Stimulated activated CD8-positive, alpha-beta memory T cell treated with anti-CD3 and anti-CD28 coated beads, Interleukin-4, amount 100 ng/mL, for 4 hours (primary cell): Measurements from ENCODE around the gene PCK2.

Experiments
- DNase-seq, 2 donors: peaks; one replicate each; pipeline ENCODE4 v3.0.0-alpha.2; 2020; ENCODE audit warnings: low read depth in 2 of 2, low spot score in 1 of 2

PCK2 gene

DNA sequence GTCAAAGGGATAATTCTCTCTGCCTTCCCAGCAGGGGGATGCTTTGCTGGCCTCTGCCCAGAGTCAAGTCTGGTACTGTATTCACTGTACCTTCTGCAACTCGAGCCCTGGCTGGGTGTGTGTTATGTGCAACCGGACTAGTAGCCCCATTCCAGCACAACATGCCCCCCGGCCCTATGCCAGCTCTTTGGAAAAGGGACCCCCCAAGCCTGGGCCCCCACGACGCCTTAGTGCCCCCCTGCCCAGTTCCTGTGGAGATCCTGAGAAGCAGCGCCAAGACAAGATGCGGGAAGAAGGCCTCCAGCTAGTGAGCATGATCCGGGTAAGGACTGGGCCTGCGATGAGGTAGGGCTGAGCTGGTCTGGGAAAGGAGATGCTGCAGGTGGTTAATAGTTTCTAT, 56.5 kb downstream of the PCK2 start:
- no peak for DNase-seq

DNA sequence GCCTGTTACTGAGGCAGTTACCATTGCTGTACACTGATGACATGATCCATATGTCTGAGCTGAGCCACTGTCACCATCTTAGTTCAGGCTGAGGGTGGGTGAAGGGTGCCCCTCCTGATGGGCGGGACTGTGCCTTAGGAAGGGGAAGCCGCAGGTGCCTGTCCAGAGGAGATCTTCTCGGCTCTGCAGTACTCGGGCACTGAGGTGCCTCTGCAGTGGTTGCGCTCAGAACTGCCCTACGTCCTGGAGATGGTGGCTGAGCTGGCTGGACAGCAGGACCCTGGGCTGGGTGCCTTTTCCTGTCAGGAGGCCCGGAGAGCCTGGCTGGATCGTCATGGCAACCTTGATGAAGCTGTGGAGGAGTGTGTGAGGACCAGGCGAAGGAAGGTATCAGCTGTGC, 56.9 kb downstream of the PCK2 start:
- DNase-seq = no peak

DNA sequence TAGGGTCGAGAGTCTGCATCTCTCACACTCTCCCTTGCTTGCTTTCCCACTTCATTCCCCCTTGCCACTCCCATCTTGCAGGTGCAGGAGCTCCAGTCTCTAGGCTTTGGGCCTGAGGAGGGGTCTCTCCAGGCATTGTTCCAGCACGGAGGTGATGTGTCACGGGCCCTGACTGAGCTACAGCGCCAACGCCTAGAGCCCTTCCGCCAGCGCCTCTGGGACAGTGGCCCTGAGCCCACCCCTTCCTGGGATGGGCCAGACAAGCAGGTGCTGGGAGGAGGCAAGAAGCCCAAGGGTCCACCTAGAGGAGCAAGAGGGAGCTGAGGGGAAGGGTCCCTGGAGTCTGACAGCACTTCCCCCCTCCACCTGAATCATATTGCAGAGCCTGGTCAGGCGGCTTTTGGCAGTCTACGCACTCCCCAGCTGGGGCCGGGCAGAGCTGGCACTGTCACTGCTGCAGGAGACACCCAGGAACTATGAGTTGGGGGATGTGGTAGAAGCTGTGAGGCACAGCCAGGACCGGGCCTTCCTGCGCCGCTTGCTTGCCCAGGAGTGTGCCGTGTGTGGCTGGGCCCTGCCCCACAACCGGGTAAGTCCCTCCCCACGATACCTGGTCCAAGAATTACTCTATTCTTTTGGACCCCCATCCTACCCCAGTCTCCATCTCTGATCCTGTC, 57.4 kb downstream of the PCK2 start:
- DNase-seq = no peak
